ENCODE measurements around the gene ILF3. TPM values are rescaled to one million over a fixed set of nuclear protein-coding genes. Genes with fewer than 3 reads are reported as not detected.

ILF3 gene
- total and polyA plus RNA-seq, 3 donors from 2014 or later, result 246 to 263 (median 253) TPM

GRCh38 chr19:10740798-10741197, 86.7 kb downstream of the ILF3 start:
- Histone ChIP-seq H3K36me3 (ENCODE audit: low read depth, missing control alignments) (no peaks in the 10 kb centered on the region), H3K4me1 (peaks cover 23% of the 10 kb centered on the region), H3K9me3 (no peaks in the 10 kb centered on the region), H3K27ac (no peak overlapping the region), H3K27me3 (no peaks in the 10 kb centered on the region), H3K4me3 (no peak overlapping the region)
- WGBS, 2 donors, result 80 to 82% methylated on average over 3 of the region's 3 CpGs
- no peak for TF ChIP-seq CTCF (IDR thresholded peaks at IDR 0.05)
- no peak for TF ChIP-seq POLR2A (IDR thresholded peaks at IDR 0.05)
- no peak for DNase-seq
- intact Hi-C loops (cut with DNase I; ENCODE audit: low total_unique reads), result no loop called here

MicroRNAs within 50 kb of the gene (microRNA counts, 767-probe panel; counts per million panel counts)
- 0 to 152 counts per million in 2 donors for microRNA hsa-miR-638

Small RNA genes lying within 50 kb of the gene (microRNA-seq; reads per million reads assigned to microRNA genes)
- gene MIR638 (ENCODE audit: borderline number of aligned reads in 2 of 2, borderline replicate concordance in 1 of 2), result 0 reads per million in 2 donors

Small RNA genes lying within 50 kb of the gene (small RNA-seq; reads per million reads assigned to genes)
- gene MIR638, result 0 reads per million in 2 donors

Other genes starting within 250 kb of the ILF3 start
- gene PDE4A, start 233.8 kb upstream of the ILF3 start, total RNA-seq, result 10 to 100 TPM; 20.1 to 35.0 TPM
- gene PDE4A, start 233.8 kb upstream of the ILF3 start, polyA plus RNA-seq (ENCODE audit: insufficient read depth, low read depth, low replicate concordance), result 35.4 TPM
- 10 to 100 TPM; 40.7 to 61.0 TPM for gene KEAP1, start 151.0 kb upstream of the ILF3 start, total RNA-seq
- gene KEAP1, start 151.0 kb upstream of the ILF3 start, polyA plus RNA-seq (ENCODE audit: insufficient read depth, low read depth, low replicate concordance), result 54.1 TPM
- under 1 TPM; 0.12 to 0.31 TPM for gene S1PR5, start 136.9 kb upstream of the ILF3 start, total RNA-seq
- gene S1PR5, start 136.9 kb upstream of the ILF3 start, polyA plus RNA-seq (ENCODE audit: insufficient read depth, low read depth, low replicate concordance), result 0.61 TPM
- 10 to 100 TPM; 80.5 to 97.1 TPM for gene ATG4D, start 110.4 kb upstream of the ILF3 start, total RNA-seq
- 167 TPM for gene ATG4D, start 110.4 kb upstream of the ILF3 start, polyA plus RNA-seq (ENCODE audit: insufficient read depth, low read depth, low replicate concordance)
- 10 to 100 TPM; 33.7 to 34.6 TPM for gene KRI1, start 88.3 kb upstream of the ILF3 start, total RNA-seq
- 48.3 TPM for gene KRI1, start 88.3 kb upstream of the ILF3 start, polyA plus RNA-seq (ENCODE audit: insufficient read depth, low read depth, low replicate concordance)
- 10 to 100 TPM; 30.6 to 37.2 TPM for gene CDKN2D, start 85.4 kb upstream of the ILF3 start, total RNA-seq
- gene CDKN2D, start 85.4 kb upstream of the ILF3 start, polyA plus RNA-seq (ENCODE audit: insufficient read depth, low read depth, low replicate concordance), result 57.7 TPM
- 1 to 10 TPM; 6.9 to 7.7 TPM for gene AP1M2, start 67.0 kb upstream of the ILF3 start, total RNA-seq
- gene AP1M2, start 67.0 kb upstream of the ILF3 start, polyA plus RNA-seq (ENCODE audit: insufficient read depth, low read depth, low replicate concordance), result 23.3 TPM
- gene SLC44A2, start 28.8 kb upstream of the ILF3 start, total RNA-seq, result 100 to 1,000 TPM; 360 to 463 TPM
- 268 TPM for gene SLC44A2, start 28.8 kb upstream of the ILF3 start, polyA plus RNA-seq (ENCODE audit: insufficient read depth, low read depth, low replicate concordance)
- gene QTRT1, start 47.1 kb downstream of the ILF3 start, total RNA-seq, result 10 to 100 TPM; 44.3 to 44.6 TPM
- 27.8 TPM for gene QTRT1, start 47.1 kb downstream of the ILF3 start, polyA plus RNA-seq (ENCODE audit: insufficient read depth, low read depth, low replicate concordance)
- 100 to 1,000 TPM; 226 to 274 TPM for gene DNM2, start 63.7 kb downstream of the ILF3 start, total RNA-seq
- gene DNM2, start 63.7 kb downstream of the ILF3 start, polyA plus RNA-seq (ENCODE audit: insufficient read depth, low read depth, low replicate concordance), result 166 TPM
- gene TMED1, start 181.9 kb downstream of the ILF3 start, total RNA-seq, result 10 to 100 TPM; 34.0 to 59.3 TPM
- 30.2 TPM for gene TMED1, start 181.9 kb downstream of the ILF3 start, polyA plus RNA-seq (ENCODE audit: insufficient read depth, low read depth, low replicate concordance)
- gene C19orf38, start 194.1 kb downstream of the ILF3 start, total RNA-seq, result 10 to 100 TPM; 17.4 to 21.0 TPM
- gene C19orf38, start 194.1 kb downstream of the ILF3 start, polyA plus RNA-seq (ENCODE audit: insufficient read depth, low read depth, low replicate concordance), result 19.3 TPM
- 10 to 100 TPM; 79.5 to 82.4 TPM for gene CARM1, start 217.2 kb downstream of the ILF3 start, total RNA-seq
- 110 TPM for gene CARM1, start 217.2 kb downstream of the ILF3 start, polyA plus RNA-seq (ENCODE audit: insufficient read depth, low read depth, low replicate concordance)